Stimulated activated CD4-positive, alpha-beta T cell treated with anti-CD3 and anti-CD28 coated beads, Interleukin-4, amount 100 ng/mL, for 48 hours (primary cell): ENCODE data around the gene SPSB3.
"Not testable (repeated sequence)": the region's sequence is repeated elsewhere in the genome, so short reads cannot be mapped to it uniquely, and the experiment has no call there.

Source experiments
- DNase-seq, 2 donors: peaks; one replicate each; pipeline ENCODE4 v3.0.0-alpha.2; 2020; ENCODE audit warnings: low read depth in 2 of 2

Gene SPSB3

GRCh38 chr16:1741553-1742165, 40.7 kb downstream of the SPSB3 start:
- DNase-seq = no peak

- DNase-seq = no peak
Measured at GRCh38 chr16:1740781-1741490, 41.4 kb downstream of the SPSB3 start.

- no peak for DNase-seq
Measured at GRCh38 chr16:1740234-1740633, 42.1 kb downstream of the SPSB3 start.

- no peak for DNase-seq
Measured at GRCh38 chr16:1734816-1735215, 47.6 kb downstream of the SPSB3 start.

- no peak for DNase-seq
Measured at GRCh38 chr16:1734123-1734522, 48.2 kb downstream of the SPSB3 start.

GRCh38 chr16:1732551-1732987, 49.8 kb downstream of the SPSB3 start:
- not testable (repeated sequence) for DNase-seq

- no peak for DNase-seq
Measured at GRCh38 chr16:1732071-1732470, 50.3 kb downstream of the SPSB3 start.

GRCh38 chr16:1731603-1732002, 50.8 kb downstream of the SPSB3 start:
- no peak for DNase-seq

- DNase-seq = no peak
Measured at GRCh38 chr16:1731073-1731472, 51.3 kb downstream of the SPSB3 start.

- no peak for DNase-seq
Measured at GRCh38 chr16:1729445-1729844, 52.9 kb downstream of the SPSB3 start.

- no peak for DNase-seq
Measured at GRCh38 chr16:1729026-1729425, 53.3 kb downstream of the SPSB3 start.

- DNase-seq = no peak
Measured at GRCh38 chr16:1727651-1728624, 54.4 kb downstream of the SPSB3 start.
